ENCODE results near the gene PDE3A.

- TF ChIP-seq CTCF (IDR thresholded peaks at IDR 0.05; ENCODE audit: low read depth, low read length, poor library complexity, severe bottlenecking) (no peak), EZH2phosphoT487 (IDR thresholded peaks at IDR 0.05; ENCODE audit: borderline replicate concordance, low read length) (no peak)
These were observed 30.3 kb downstream of the PDE3A start for GRCh38 chr12:20398686-20399085.

Data from DOHH2 (cell line).